Loucy (cell line): ENCODE measurements around the gene ITGAL.

Experiments
- EZH2phosphoT487 ChIP-seq: fragments of 200-600 bp; IDR thresholded peaks from 2 replicates; pipeline ENCODE4 v1.6.1; 2018; ENCODE audit warnings: antibody characterized with exemption, mild to moderate bottlenecking, moderate library complexity, borderline replicate concordance
- TF ChIP-seq, protein P1 (sequence below): fragments of 200-600 bp; sonication (generic); conservative IDR thresholded peaks from 2 replicates; pipeline ENCODE4 v1.5.1; 2014; ENCODE audit warnings: mild to moderate bottlenecking, antibody characterized with exemption, low read length

DNA sequence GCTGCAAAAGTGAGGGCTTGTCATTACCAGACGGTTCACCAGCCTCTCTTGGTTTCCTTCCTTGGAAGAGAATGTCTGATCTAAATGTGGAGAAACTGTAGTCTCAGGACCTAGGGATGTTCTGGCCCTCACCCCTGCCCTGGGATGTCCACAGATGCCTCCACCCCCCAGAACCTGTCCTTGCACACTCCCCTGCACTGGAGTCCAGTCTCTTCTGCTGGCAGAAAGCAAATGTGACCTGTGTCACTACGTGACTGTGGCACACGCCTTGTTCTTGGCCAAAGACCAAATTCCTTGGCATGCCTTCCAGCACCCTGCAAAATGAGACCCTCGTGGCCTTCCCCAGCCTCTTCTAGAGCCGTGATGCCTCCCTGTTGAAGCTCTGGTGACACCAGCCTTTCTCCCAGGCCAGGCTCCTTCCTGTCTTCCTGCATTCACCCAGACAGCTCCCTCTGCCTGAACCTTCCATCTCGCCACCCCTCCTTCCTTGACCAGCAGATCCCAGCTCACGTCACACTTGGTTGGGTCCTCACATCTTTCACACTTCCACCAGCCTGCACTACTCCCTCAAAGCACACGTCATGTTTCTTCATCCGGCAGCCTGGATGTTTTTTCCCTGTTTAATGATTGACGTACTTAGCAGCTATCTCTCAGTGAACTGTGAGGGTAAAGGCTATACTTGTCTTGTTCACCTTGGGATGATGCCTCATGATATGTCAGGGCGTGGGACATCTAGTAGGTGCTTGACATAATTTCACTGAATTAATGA lies 49.5 kb downstream of the ITGAL start:
- no peak for TF ChIP-seq EZH2phosphoT487
- TF ChIP-seq, protein P1, sequence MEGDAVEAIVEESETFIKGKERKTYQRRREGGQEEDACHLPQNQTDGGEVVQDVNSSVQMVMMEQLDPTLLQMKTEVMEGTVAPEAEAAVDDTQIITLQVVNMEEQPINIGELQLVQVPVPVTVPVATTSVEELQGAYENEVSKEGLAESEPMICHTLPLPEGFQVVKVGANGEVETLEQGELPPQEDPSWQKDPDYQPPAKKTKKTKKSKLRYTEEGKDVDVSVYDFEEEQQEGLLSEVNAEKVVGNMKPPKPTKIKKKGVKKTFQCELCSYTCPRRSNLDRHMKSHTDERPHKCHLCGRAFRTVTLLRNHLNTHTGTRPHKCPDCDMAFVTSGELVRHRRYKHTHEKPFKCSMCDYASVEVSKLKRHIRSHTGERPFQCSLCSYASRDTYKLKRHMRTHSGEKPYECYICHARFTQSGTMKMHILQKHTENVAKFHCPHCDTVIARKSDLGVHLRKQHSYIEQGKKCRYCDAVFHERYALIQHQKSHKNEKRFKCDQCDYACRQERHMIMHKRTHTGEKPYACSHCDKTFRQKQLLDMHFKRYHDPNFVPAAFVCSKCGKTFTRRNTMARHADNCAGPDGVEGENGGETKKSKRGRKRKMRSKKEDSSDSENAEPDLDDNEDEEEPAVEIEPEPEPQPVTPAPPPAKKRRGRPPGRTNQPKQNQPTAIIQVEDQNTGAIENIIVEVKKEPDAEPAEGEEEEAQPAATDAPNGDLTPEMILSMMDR: no peak
